Motor neuron (in vitro differentiated cells): ENCODE results near the gene HDLBP. TPM values are rescaled to one million over a fixed set of nuclear protein-coding genes. Genes with fewer than 3 reads are reported as not detected.

Experiments used
- ATAC-seq, 8 experiments: fragments of 200-7000 bp; cut with Tn5 transposase; replicated peaks in 6 of 8; 2 replicates each; pipeline ENCODE4 v1.8.0; 2021; ENCODE audit warnings: mild to moderate bottlenecking in 8 of 8, moderate library complexity in 8 of 8
- H3K27ac ChIP-seq, 2 donors: fragments of 250-450 bp; sonication (Bioruptor Pico); 2 replicates each; pipeline ENCODE4 v1.9.0; 2021; ENCODE audit warnings: antibody characterized with exemption in 2 of 2, mild to moderate bottlenecking in 2 of 2, moderate library complexity in 1 of 2
- H3K4me1 ChIP-seq, 2 donors: fragments of 250-450 bp; sonication (Bioruptor Pico); replicated peaks in 1 of 2; 2 replicates each; pipeline ENCODE4 v1.6.1; 2021; ENCODE audit warnings: antibody characterized with exemption in 2 of 2, mild to moderate bottlenecking in 2 of 2, moderate library complexity in 1 of 2
- H3K4me3 ChIP-seq, 5 donors: fragments of 250-450 bp; sonication (Bioruptor Pico); 2 replicates each; pipeline ENCODE4 v1.9.0; 2021; ENCODE audit warnings: antibody characterized with exemption in 5 of 5, mild to moderate bottlenecking in 5 of 5, moderate library complexity in 4 of 5
- WGBS, 10 experiments: fragments of 450-650 bp; shearing (Covaris generic); methylation state at CpG; one replicate each; pipeline ENCODE4 v1.0.0; 2022; 5-methylcytosine and 5-hydroxymethylcytosine counted together
- in situ Hi-C, 9 experiments: fragments of 400-800 bp; cut with MboI; loops; one replicate each; pipeline ENCODE4 v1.15.0; 2021; ENCODE audit warnings: low sequenced_read_pairs in 9 of 9, low pct_unique_long_range_greater_than_20kb in 2 of 9; ENCODE audit not compliant: unreplicated experiment in 9 of 9
- total RNA-seq, 8 experiments: library from RNA; unstranded; fragments of 300-600 nt; gene quantifications; 2 replicates each; pipeline versions ENCODE4 v1.2.3 to v1.2.4, GENCODE V29; 2022

HDLBP gene
- total RNA-seq, 8 experiments from 2014 or later = 141 to 466 (median 303) TPM

DNA sequence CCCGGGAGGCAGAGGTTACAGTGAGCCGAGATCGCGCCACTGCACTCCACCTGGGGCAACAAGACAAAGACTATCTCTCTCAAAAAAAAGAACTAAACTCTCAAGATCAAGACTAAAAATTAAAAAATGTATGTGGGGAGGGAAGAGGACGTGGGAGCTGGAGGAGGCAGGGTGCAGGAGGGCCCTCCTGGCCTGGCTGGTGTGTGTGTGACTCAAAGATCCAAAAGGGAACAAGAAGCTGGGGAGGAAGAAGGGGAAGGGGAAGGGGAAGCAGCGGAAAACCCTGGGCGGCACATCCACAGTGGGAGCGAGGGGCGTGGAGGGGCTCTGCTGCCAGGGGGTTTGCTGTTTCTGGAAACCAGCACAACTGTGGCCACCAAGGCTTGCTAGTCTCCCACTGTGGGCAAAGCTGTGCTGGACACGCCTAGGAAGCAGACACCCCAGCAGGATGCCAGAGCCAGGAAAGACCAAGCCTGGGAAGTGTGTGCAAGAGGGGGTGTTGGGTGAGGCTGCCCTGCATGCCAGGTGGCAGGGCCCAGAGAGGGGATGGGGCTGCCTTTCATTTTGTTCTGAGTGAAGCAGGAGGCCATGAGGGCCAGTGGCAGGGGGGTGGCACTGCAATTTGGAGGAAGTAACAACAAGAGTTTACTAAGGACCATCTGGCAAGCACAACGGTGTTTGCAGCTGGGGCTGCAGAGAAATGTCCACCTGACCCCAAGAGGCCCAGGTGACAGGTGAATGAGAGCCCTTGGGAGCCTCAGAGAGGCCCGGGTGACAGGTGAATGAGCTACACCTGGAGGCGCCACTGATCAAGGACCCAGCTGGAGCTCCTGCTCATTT, 82.5 kb downstream of the HDLBP start:
- H3K4me3 ChIP-seq = no peak overlapping the region
- no peak for ATAC-seq
- in situ Hi-C loops = no loop called here
- H3K4me1 ChIP-seq = no peaks in the 10 kb centered on the region
- 40 to 100% (median 92%) methylated on average over 1 to 6 of the region's 13 CpGs; no CpG with 5 or more reads in 3 of the 10 experiments for WGBS, 10 experiments
- H3K27ac ChIP-seq = no peak overlapping the region

DNA sequence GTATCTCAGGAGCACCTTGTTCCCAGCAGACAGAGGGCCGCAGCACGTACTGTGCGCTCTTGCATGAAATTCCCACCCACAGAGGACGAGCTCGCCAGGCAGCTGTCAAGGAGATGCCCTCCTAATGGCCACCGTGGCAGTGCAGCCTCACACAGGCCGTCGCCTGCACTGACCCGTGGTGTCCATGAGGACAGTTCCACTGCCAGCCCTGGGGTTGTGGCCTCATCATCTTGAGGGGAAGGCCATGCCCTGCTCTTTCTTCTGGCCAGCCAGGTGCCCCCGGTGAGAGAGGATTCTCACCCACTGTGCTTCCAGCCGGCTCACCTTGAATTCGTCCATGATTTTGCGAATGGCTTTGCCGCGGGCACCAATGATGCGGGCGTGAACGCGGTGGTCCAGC, 85.0 kb downstream of the HDLBP start:
- Histone ChIP-seq H3K27ac (no peak overlapping the region), H3K4me1 (no peaks in the 10 kb centered on the region), H3K4me3 (no peak overlapping the region)
- WGBS, 10 experiments = 80 to 95% (median 92%) methylated on average over 1 to 10 of the region's 19 CpGs; no CpG with 5 or more reads in 4 of the 10 experiments
- no peak for ATAC-seq
- in situ Hi-C loops = no loop called here

DNA sequence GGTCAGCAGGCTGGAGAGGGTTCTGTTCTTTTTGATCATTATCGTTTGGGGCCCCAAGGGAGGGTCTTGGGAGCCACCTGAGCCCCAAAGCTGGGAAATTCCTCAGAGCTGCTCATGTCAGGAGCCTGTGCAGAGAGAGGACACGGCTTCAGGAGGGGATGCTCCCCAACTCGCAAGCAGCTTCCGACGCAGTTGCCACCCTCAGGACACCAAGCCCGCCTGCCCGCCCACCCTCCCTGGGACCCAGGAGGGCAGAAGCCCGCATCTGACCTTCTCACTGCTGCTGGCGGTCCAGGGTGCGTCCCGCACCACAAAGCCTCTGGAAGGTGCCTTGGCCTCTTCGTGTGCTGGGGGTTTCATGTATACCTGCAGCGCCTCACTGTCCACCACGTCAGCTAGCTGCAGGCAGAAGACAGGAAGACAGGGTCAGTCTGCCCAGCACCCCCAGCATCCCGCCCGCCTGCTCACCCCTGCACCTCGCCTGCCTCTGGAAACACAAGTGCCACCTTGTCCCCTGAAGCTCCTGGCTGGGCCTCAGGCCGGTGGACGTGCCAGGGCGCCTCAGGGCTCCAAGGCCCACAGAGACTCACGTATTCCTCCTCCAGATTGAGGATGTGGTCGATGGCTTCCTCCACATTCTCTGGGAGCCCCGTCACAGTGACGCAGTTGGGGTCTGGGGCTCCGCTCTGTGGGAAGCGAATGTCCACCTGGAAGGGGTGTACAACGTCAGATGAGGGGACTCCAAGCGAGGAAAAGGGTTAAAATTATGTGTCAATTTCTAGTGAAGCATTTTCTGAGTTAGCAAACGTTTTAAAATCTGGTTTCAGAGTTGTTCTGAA, 85.7 kb downstream of the HDLBP start:
- no peak for ATAC-seq
- Histone ChIP-seq H3K27ac (no peak overlapping the region), H3K4me3 (no peak overlapping the region), H3K4me1 (no peaks in the 10 kb centered on the region)
- in situ Hi-C loops = no loop called here
- WGBS, 10 experiments = 70 to 100% (median 83%) methylated on average over 2 to 8 of the region's 29 CpGs; no CpG with 5 or more reads in 4 of the 10 experiments

DNA sequence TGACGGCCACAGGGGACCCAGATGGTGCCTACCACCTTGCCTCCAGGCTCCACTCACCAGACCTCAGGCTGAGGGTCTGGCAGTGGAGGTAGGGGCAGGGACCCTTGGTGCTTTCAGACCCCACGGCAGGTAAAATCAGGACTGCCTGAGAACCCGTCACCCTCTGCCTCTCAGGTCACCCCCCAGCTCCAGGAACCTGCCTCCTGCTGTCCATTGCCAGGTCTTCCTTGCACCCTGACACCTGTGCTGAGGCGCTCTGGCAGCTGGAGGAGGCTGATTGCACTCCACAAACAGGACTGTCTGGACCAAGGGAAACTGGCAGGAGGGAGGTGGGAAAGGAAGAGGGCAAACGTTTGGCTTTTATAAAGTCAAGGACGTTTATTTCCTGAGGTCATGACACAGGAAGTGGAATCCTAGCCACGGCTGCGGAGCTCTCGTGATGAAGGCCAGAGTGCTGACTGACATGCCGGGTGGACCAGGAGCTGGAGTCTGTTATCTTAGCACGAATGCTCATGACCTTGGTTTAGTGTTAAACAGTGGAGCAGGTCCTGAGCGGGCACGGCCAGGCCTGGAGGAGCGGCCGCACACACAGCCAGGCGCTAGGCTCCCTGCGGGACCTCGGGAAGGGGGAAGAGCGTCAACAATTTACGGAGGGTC, 86.5 kb downstream of the HDLBP start:
- no peak for ATAC-seq
- peaks cover 0 to 4% of the 10 kb centered on the region in 2 donors for H3K4me1 ChIP-seq
- H3K27ac ChIP-seq = no peak overlapping the region
- WGBS, 10 experiments = 70 to 96% (median 80%) methylated on average over 2 to 9 of the region's 20 CpGs; no CpG with 5 or more reads in 3 of the 10 experiments
- H3K4me3 ChIP-seq = no peak overlapping the region
- in situ Hi-C loops = no loop called here

DNA sequence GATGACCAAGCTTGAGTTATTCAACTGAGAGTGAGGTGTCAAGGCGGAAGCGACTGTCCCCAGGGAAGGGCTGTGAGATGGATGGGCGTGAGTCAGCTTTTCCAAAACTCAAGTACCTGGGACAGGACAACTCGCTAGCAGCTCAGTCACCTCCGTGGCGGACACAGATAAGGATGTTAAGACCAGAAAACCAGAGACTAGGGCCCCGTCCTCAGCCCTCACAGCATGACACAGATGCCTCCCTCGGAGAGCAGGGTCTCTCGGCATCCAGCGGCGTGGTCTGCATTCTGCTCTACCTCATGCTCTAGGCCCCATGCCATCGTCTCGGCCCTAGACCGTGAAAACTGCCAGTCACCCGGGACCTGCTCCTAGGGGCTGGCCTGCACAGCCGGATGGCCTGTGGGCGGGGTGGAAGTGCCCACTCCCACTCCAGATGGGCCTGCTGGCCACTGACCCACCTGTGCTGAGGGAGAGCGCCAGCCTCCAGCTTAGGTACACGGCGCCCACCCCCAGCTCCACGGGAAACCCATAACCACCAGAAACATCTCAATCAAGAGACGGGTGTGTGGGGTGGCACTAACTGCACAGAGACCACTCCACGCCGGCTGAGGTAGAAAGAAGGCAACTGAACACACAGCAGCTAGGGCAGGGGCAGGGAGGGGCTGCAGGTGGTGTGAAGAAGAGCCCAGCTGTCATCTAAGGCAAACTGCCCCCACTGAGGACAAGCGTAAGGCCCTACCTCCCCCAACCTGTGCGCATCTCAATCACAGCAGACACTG, 87.2 kb downstream of the HDLBP start:
- H3K27ac ChIP-seq = no peak overlapping the region
- in situ Hi-C loops = no loop called here
- no peak overlapping the region for H3K4me3 ChIP-seq
- WGBS, 10 experiments = 80 to 100% (median 88%) methylated on average over 1 to 18 of the region's 26 CpGs; no CpG with 5 or more reads in 4 of the 10 experiments
- ATAC-seq = no peak
- H3K4me1 ChIP-seq = peaks cover 0 to 4% of the 10 kb centered on the region in 2 donors

DNA sequence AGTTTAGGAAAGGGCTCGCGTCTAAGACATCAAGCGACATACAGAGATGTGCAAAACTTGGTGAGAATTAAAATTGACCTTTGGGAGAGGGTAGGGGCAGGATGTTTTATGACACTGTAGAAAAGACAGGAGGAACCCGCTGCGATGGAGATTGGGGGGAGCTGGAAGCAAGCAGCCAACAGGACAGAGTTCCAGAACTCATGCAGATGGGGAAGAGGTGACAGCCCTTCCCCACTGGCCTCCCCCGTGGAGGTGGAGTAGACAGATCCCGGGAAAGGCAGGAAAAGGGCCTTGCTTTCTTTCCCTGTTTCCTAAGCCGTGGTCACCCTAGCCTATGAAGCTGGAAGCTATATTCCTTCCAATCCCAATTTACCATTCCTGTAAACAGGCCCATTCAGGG, 87.9 kb downstream of the HDLBP start:
- peaks cover 0 to 4% of the 10 kb centered on the region in 2 donors for H3K4me1 ChIP-seq
- WGBS, 10 experiments = 80 to 100% (median 92%) methylated on average over 2 to 6 of the region's 8 CpGs; no CpG with 5 or more reads in 5 of the 10 experiments
- in situ Hi-C loops = no loop called here
- no peak overlapping the region for H3K4me3 ChIP-seq
- no peak overlapping the region for H3K27ac ChIP-seq
- ATAC-seq = no peak

DNA sequence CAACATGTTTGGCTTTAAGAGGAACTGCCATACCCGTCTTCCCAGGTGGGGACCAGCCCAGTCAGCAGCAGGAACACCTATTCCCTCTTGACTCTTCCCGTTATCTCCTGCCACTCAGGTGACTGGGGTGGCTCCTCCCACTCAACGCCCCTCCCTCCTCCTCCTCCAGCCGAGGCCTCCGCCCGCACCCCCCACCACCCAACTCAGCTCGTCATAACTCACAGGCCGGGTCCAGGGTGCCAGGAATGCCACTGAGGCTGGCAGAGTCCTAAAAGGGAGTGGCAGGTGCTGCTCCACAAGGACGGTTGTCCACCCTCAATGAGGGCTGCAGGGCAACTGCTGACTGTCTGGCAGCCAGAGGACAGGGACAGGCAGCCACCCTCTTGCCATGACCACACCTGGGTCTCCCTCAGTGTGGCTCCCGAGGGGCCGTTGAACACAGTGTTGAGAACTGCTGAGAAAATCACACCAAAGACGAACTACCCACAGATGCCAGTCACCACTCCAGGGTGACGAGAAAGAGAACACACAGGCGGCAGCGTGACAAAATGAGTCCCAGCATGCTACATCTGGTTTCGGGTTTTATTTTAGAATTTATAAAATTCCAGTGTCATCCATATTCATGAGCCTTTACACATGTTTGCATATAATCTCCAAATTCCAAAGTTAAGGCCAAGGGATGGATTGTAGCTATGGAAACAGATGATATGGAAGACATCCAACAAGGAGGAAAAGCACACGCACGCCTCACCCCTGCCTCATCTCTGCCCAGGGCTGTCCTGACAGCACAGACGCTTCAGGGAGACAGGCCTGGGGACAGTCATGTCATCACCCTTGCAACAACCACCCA, 88.5 kb downstream of the HDLBP start:
- Histone ChIP-seq H3K4me1 (peaks cover 0 to 4% of the 10 kb centered on the region in 2 donors), H3K4me3 (no peak overlapping the region), H3K27ac (no peak overlapping the region)
- in situ Hi-C loops = no loop called here
- ATAC-seq = peak in 3 of 8 experiments; percentile 12 to 76 (median 33)
- WGBS, 10 experiments = 10 to 100% (median 82%) methylated on average over 2 to 11 of the region's 19 CpGs; no CpG with 5 or more reads in 3 of the 10 experiments

DNA sequence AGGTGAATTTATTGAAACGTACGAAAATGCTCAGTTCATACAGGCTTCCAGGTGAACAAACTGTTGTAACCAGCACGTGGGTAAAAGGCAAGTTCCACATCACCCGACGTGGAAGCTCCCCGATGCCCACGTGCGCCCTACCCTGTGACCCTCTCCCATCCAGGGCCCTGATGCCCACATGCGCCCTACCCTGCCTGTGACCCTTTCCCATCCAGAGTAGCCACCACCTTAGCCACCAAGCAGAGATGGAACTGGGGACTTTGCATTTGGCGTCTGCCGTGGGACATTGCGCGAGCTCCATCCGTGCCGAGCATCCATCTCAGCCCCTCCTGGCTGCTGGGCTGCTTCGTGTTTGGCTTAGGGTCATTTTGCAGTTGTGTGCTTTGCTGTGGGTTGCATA, 89.5 kb downstream of the HDLBP start:
- peaks cover 0 to 4% of the 10 kb centered on the region in 2 donors for H3K4me1 ChIP-seq
- H3K27ac ChIP-seq = no peak overlapping the region
- H3K4me3 ChIP-seq = no peak overlapping the region
- in situ Hi-C loops = no loop called here
- 81 to 100% (median 95%) methylated on average over 1 to 6 of the region's 16 CpGs; no CpG with 5 or more reads in 4 of the 10 experiments for WGBS, 10 experiments
- ATAC-seq = no peak

DNA sequence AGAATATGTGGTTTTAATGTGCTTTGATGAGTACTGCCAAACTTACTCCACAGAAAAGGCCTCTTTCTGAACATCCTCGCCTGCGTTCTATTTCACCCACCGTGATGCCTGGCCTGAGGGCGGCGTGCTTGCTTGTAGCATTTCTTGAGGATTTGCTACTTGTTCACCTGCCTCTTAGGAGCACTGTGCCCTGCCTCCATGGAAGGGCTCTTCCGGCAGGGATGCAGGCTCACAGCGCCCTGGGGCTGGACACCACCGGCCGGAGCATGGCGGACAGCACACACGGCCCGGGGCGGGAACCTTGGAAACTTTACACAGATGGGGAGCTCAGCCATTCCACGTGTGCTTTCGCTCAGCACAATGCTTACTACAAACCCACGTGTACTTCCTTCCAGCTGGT, 89.9 kb downstream of the HDLBP start:
- ATAC-seq = no peak

DNA sequence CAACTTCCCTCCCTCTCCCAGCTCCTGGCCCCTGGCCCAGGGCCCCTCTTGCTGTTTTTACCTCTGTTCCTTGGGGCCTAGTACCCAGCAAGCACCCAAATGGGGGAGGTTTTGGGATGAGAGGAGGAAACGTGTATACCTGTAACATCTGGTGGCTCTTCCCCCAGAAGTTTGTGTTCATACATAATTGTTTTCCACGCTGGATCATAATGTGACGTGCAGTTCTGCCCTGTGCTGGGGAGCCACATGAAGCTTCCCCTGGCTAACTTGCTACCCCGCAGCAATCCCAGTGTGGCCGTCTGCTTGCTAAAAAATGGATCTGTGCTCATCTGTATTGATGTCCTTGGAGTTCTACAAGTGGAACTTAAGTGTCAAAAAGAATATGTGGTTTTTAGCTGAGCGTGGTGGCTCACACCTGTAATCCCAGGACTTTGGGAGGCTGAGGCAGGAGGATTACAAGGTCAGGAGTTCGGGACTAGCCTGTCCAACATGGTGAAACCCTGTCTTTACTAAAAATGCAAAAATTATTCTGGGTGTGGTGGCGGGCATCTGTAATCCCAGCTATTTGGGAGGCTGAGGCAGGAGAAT, 90.5 kb downstream of the HDLBP start:
- ATAC-seq = no peak
- in situ Hi-C loops = loop anchor here in 1 of 9 experiments (25.0 kb wide), 1 partner anchor 363 kb away; the partner anchor contains the start of gene AGXT
- no peak overlapping the region for H3K4me3 ChIP-seq
- 50 to 100% (median 94%) methylated on average over 1 to 6 of the region's 8 CpGs; no CpG with 5 or more reads in 2 of the 10 experiments for WGBS, 10 experiments
- peaks cover 0 to 4% of the 10 kb centered on the region in 2 donors for H3K4me1 ChIP-seq
- H3K27ac ChIP-seq = no peak overlapping the region

More for the DNA sequence above, 89.9 kb downstream of the HDLBP start:
- peaks cover 0 to 4% of the 10 kb centered on the region in 2 donors for H3K4me1 ChIP-seq
- in situ Hi-C loops = no loop called here
- WGBS, 10 experiments = 73 to 100% (median 92%) methylated on average over 1 to 11 of the region's 16 CpGs; no CpG with 5 or more reads in 4 of the 10 experiments
- H3K4me3 ChIP-seq = no peak overlapping the region
- no peak overlapping the region for H3K27ac ChIP-seq
